HG02642 (cell line): ENCODE data around the gene GDF10.

Source experiments
- ATAC-seq: cut with Tn5 transposase; IDR thresholded peaks from one replicate; pipeline ENCODE4 v1.9.1; 2021; ENCODE audit warnings: mild to moderate bottlenecking; ENCODE audit not compliant: unreplicated experiment, poor library complexity

GDF10 gene

GRCh38 chr10:47268696-47269095, 31.3 kb upstream of the GDF10 start:
- no peak for ATAC-seq

GRCh38 chr10:47269294-47269693, 30.7 kb upstream of the GDF10 start:
- no peak for ATAC-seq

GRCh38 chr10:47276071-47276470, 23.9 kb upstream of the GDF10 start:
- no peak for ATAC-seq

GRCh38 chr10:47276576-47277351, 23.2 kb upstream of the GDF10 start:
- ATAC-seq = no peak

GRCh38 chr10:47277352-47278151, 22.4 kb upstream of the GDF10 start:
- no peak for ATAC-seq

GRCh38 chr10:47278152-47278473, 21.9 kb upstream of the GDF10 start:
- ATAC-seq = no peak

- no peak for ATAC-seq
Measured at GRCh38 chr10:47278720-47279119, 21.3 kb upstream of the GDF10 start.

- ATAC-seq = no peak
Measured at GRCh38 chr10:47279276-47279675, 20.7 kb upstream of the GDF10 start.

GRCh38 chr10:47282005-47282656, 17.9 kb upstream of the GDF10 start:
- no peak for ATAC-seq

- ATAC-seq = no peak
Measured at GRCh38 chr10:47282657-47283018, 17.4 kb upstream of the GDF10 start.

GRCh38 chr10:47283101-47283630, 16.8 kb upstream of the GDF10 start:
- no peak for ATAC-seq

GRCh38 chr10:47283848-47284247, 16.1 kb upstream of the GDF10 start:
- ATAC-seq = no peak

GRCh38 chr10:47285381-47286115, 14.4 kb upstream of the GDF10 start:
- no peak for ATAC-seq

- no peak for ATAC-seq
Measured at GRCh38 chr10:47286116-47286505, 13.9 kb upstream of the GDF10 start.

- no peak for ATAC-seq
Measured at GRCh38 chr10:47286591-47287315, 13.2 kb upstream of the GDF10 start.

GRCh38 chr10:47287365-47287802, 12.6 kb upstream of the GDF10 start:
- no peak for ATAC-seq

- ATAC-seq = no peak
Measured at GRCh38 chr10:47287805-47288204, 12.2 kb upstream of the GDF10 start.

- no peak for ATAC-seq
Measured at GRCh38 chr10:47288236-47288635, 11.8 kb upstream of the GDF10 start.

- ATAC-seq = no peak
Measured at GRCh38 chr10:47288916-47289495, 11.0 kb upstream of the GDF10 start.
